ENCODE data around the gene RRAS2. TPM values are rescaled to one million over a fixed set of nuclear protein-coding genes. Genes with fewer than 3 reads are reported as not detected.

RRAS2 gene
- total RNA-seq, 5 donors from 2014 or later (not counting 1 experiment from before 2014, with no cell fraction given), result 17.9 to 30.2 (median 18.5) TPM

DNA sequence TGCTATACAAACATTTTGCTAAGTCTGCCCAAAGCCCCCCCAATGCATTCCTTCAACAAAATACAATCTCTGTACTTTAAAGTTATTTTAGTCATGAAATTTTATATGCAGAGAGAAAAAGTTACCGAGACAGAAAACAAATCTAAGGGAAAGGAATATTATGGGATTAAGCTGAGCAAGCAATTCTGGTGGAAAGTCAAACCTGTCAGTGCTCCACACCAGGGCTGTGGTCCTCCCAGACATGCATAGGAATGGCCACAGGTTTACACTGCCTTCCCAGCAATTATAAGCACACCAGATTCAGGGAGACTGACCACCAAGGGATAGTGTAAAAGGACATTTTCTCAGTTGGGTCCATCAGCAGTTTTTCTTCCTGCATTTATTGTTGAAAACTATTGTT is 92.4 kb downstream of the RRAS2 start:
- Mint-ChIP-seq H3K27ac (no peak overlapping the region), H3K36me3 (peaks cover 55% of the 10 kb centered on the region), H3K4me3 (no peak overlapping the region), H3K27me3 (no peaks in the 10 kb centered on the region), H3K4me1 (peaks cover 21% of the 10 kb centered on the region in 3 donors), H3K9me3 (peaks cover 0 to 4% (median 3%) of the 10 kb centered on the region in 3 donors)
- H3K27me3 ChIP-seq (replicated peaks in 1 of 2; ENCODE audit: control insufficient read depth in 2 of 2, extremely low read depth in 1 of 2, insufficient read depth in 2 of 2, low read length in 1 of 2), result no peaks in the 10 kb centered on the region
- ChIA-PET POLR2A (interaction anchor here in 1 of 2 donors (0.6 to 0.9 kb wide), 2 partner anchors 41 to 128 kb away, joined by 3 to 7 read pairs; no protein-coding TSS in a partner anchor), CTCF (interaction anchor here in 1 of 2 donors (0.9 kb wide), 1 partner anchor 17 kb away, joined by 3 read pairs; no protein-coding TSS in a partner anchor)
- H3K4me3 ChIP-seq (ENCODE audit: control insufficient read depth in 1 of 2, extremely low read depth in 1 of 2, low read length in 1 of 2), result no peak overlapping the region
- no peak for ATAC-seq (replicated peaks in 1 of 4)
- WGBS (ENCODE audit: insufficient coverage), result no CpG with 5 or more reads among the region's 1 CpG
- H3K36me3 ChIP-seq (ENCODE audit: control insufficient read depth in 2 of 2, extremely low read depth in 1 of 2, insufficient read depth in 1 of 2, low read length in 1 of 2), result peaks cover 3 to 16% of the 10 kb centered on the region in 2 donors
- DNase-seq, result no peak
- no peaks in the 10 kb centered on the region for H3K9me3 ChIP-seq
- H3K27ac ChIP-seq (ENCODE audit: low read length), result no peak overlapping the region
- peaks cover 7 to 12% of the 10 kb centered on the region in 2 experiments for H3K4me1 ChIP-seq (ENCODE audit: control insufficient read depth in 1 of 2, extremely low read depth in 1 of 2, insufficient read depth in 2 of 2, low read length in 2 of 2)

DNA sequence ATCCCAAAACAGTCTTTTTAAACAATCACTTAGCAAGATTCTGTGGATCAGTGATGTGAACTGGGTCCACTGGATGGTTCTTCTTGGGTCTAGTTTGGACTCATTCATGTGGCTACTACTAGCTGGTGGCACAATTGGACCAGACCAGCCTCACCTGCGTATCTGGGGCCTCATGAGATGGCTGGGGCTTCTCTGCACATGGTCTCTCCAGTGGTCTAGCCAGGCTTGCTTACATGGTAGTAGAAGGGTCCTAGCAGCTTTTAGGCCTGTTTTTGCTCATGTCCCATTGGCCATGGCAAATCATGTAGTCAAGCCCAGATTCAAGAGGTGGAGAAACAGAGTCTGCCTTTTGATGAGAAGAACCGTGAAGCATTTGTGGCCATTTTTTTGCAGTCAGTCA is 94.0 kb downstream of the RRAS2 start:
- Histone ChIP-seq H3K27me3 (replicated peaks in 1 of 2; ENCODE audit: control insufficient read depth in 2 of 2, extremely low read depth in 1 of 2, insufficient read depth in 2 of 2, low read length in 1 of 2) (no peaks in the 10 kb centered on the region), H3K36me3 (ENCODE audit: control insufficient read depth in 2 of 2, extremely low read depth in 1 of 2, insufficient read depth in 1 of 2, low read length in 1 of 2) (peaks cover 3 to 19% of the 10 kb centered on the region in 2 donors), H3K4me3 (ENCODE audit: control insufficient read depth in 1 of 2, extremely low read depth in 1 of 2, low read length in 1 of 2) (no peak overlapping the region), H3K4me1 (ENCODE audit: control insufficient read depth in 1 of 2, extremely low read depth in 1 of 2, insufficient read depth in 2 of 2, low read length in 2 of 2) (peaks cover 0 to 1% of the 10 kb centered on the region in 2 experiments), H3K9me3 (no peaks in the 10 kb centered on the region), H3K27ac (ENCODE audit: low read length) (no peak overlapping the region)
- Mint-ChIP-seq H3K27me3 (no peaks in the 10 kb centered on the region), H3K4me3 (no peak overlapping the region), H3K9me3 (peaks cover 0 to 4% (median 3%) of the 10 kb centered on the region in 3 donors), H3K36me3 (peaks cover 58% of the 10 kb centered on the region), H3K4me1 (peaks cover 5% of the 10 kb centered on the region in 3 donors), H3K27ac (peak overlapping the region in 1 of 2 donors; percentile 5)
- no peak for ATAC-seq (replicated peaks in 1 of 4)
- DNase-seq, result no peak
- 100% methylated on average over 1 of the region's 2 CpGs for WGBS (ENCODE audit: insufficient coverage)
- ChIA-PET POLR2A (no interaction called here), CTCF (no interaction called here)

DNA sequence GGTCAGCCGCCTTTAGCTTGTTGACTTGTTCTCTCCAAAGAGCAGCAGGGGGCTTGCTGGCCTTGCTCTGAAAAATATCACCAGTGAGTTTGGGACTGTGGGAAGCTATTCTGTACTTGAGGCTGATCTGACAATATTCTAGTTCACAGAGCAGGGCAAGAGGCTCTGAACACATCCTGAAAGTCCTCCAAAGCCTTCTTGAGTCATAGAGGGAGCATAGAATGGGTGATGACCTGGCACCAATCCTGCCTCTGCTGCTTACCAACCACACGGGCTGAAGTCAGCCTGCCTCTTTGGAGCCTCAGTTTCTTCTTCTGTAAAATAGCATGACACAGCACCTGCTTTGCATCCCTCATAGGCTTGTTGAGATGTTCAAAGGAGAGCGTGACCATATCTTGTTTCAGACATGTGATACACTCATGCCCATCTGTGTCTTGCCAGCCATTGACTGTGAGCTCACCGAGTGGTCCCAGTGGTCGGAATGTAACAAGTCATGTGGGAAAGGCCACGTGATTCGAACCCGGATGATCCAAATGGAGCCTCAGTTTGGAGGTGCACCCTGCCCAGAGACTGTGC is 96.6 kb downstream of the RRAS2 start:
- no peaks in the 10 kb centered on the region for H3K27me3 ChIP-seq (replicated peaks in 1 of 2; ENCODE audit: control insufficient read depth in 2 of 2, extremely low read depth in 1 of 2, insufficient read depth in 2 of 2, low read length in 1 of 2)
- no peak overlapping the region for H3K4me3 ChIP-seq (ENCODE audit: control insufficient read depth in 1 of 2, extremely low read depth in 1 of 2, low read length in 1 of 2)
- peaks cover 3 to 14% of the 10 kb centered on the region in 2 donors for H3K36me3 ChIP-seq (ENCODE audit: control insufficient read depth in 2 of 2, extremely low read depth in 1 of 2, insufficient read depth in 1 of 2, low read length in 1 of 2)
- Mint-ChIP-seq H3K9me3 (peaks cover 0 to 4% (median 3%) of the 10 kb centered on the region in 3 donors), H3K4me1 (no peaks in the 10 kb centered on the region), H3K27ac (no peak overlapping the region), H3K4me3 (no peak overlapping the region), H3K27me3 (no peaks in the 10 kb centered on the region), H3K36me3 (peaks cover 53% of the 10 kb centered on the region)
- H3K27ac ChIP-seq (ENCODE audit: low read length), result no peak overlapping the region
- H3K9me3 ChIP-seq, result no peaks in the 10 kb centered on the region
- POLR2A ChIA-PET, result no interaction called here
- no peaks in the 10 kb centered on the region for H3K4me1 ChIP-seq (ENCODE audit: control insufficient read depth in 1 of 2, extremely low read depth in 1 of 2, insufficient read depth in 2 of 2, low read length in 2 of 2)
- CTCF ChIA-PET, result interaction anchor here (0.7 kb wide), 2 partner anchors 39 to 46 kb away, joined by 3 to 4 read pairs; no protein-coding TSS in a partner anchor
- WGBS (ENCODE audit: insufficient coverage), result 86% methylated on average over 8 of the region's 8 CpGs
- DNase-seq (no peak), ATAC-seq (replicated peaks in 1 of 4) (no peak)

- H3K4me3 Mint-ChIP-seq, result no peak overlapping the region
- no peak overlapping the region for H3K27ac Mint-ChIP-seq
Measured at GRCh38 chr11:14261066-14261465, 97.9 kb downstream of the RRAS2 start.

DNA sequence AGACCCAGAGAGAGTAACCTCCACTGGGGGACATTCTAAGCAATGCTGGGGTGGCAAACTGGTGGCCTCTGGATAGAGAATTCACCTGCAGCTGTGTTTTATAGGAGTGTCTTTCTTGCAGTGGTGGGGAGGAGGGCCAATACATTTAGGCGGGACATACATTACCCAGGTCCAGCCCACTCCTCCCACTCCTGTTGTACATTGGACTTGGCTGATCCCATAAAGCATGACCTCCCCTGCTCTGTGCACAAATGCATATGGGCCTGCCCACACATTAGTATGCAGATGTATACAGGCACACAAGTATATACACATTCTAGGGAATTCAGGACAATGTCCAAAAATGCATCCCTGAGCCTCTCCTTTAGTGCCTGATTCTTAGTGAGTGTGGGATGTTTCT is 99.1 kb downstream of the RRAS2 start:
- WGBS (ENCODE audit: insufficient coverage), result no CpG with 5 or more reads among the region's 1 CpG
- peaks cover 0 to 4% (median 0%) of the 10 kb centered on the region in 3 donors for H3K9me3 Mint-ChIP-seq
- H3K4me1 Mint-ChIP-seq, result no peaks in the 10 kb centered on the region
- H3K36me3 Mint-ChIP-seq, result peaks cover 52% of the 10 kb centered on the region
- ChIA-PET POLR2A (no interaction called here), CTCF (no interaction called here)
- no peaks in the 10 kb centered on the region for H3K4me1 ChIP-seq (ENCODE audit: control insufficient read depth in 1 of 2, extremely low read depth in 1 of 2, insufficient read depth in 2 of 2, low read length in 2 of 2)
- H3K27me3 Mint-ChIP-seq, result no peaks in the 10 kb centered on the region
- no peak for DNase-seq
- no peak overlapping the region for H3K27ac Mint-ChIP-seq
- H3K27me3 ChIP-seq (replicated peaks in 1 of 2; ENCODE audit: control insufficient read depth in 2 of 2, extremely low read depth in 1 of 2, insufficient read depth in 2 of 2, low read length in 1 of 2), result no peaks in the 10 kb centered on the region
- no peak overlapping the region for H3K4me3 Mint-ChIP-seq
- no peak for ATAC-seq (replicated peaks in 1 of 4)
- no peak overlapping the region for H3K4me3 ChIP-seq (ENCODE audit: control insufficient read depth in 1 of 2, extremely low read depth in 1 of 2, low read length in 1 of 2)
- no peaks in the 10 kb centered on the region for H3K9me3 ChIP-seq
- H3K27ac ChIP-seq (ENCODE audit: low read length), result no peak overlapping the region
- H3K36me3 ChIP-seq (ENCODE audit: control insufficient read depth in 2 of 2, extremely low read depth in 1 of 2, insufficient read depth in 1 of 2, low read length in 1 of 2), result peaks cover 6 to 8% of the 10 kb centered on the region in 2 donors

More at GRCh38 chr11:14261066-14261465, 97.9 kb downstream of the RRAS2 start:
- Histone ChIP-seq H3K36me3 (ENCODE audit: control insufficient read depth in 2 of 2, extremely low read depth in 1 of 2, insufficient read depth in 1 of 2, low read length in 1 of 2) (peaks cover 3 to 14% of the 10 kb centered on the region in 2 donors), H3K9me3 (no peaks in the 10 kb centered on the region), H3K27ac (ENCODE audit: low read length) (no peak overlapping the region), H3K27me3 (replicated peaks in 1 of 2; ENCODE audit: control insufficient read depth in 2 of 2, extremely low read depth in 1 of 2, insufficient read depth in 2 of 2, low read length in 1 of 2) (no peaks in the 10 kb centered on the region), H3K4me1 (ENCODE audit: control insufficient read depth in 1 of 2, extremely low read depth in 1 of 2, insufficient read depth in 2 of 2, low read length in 2 of 2) (no peaks in the 10 kb centered on the region), H3K4me3 (ENCODE audit: control insufficient read depth in 1 of 2, extremely low read depth in 1 of 2, low read length in 1 of 2) (no peak overlapping the region)
- WGBS (ENCODE audit: insufficient coverage), result 83% methylated on average over 2 of the region's 4 CpGs
- ATAC-seq (replicated peaks in 1 of 4), result no peak
- CTCF ChIA-PET, result no interaction called here
- Mint-ChIP-seq H3K4me1 (no peaks in the 10 kb centered on the region), H3K27me3 (no peaks in the 10 kb centered on the region), H3K9me3 (peaks cover 0 to 4% (median 3%) of the 10 kb centered on the region in 3 donors), H3K36me3 (peaks cover 53% of the 10 kb centered on the region)
- POLR2A ChIA-PET, result no interaction called here
- no peak for DNase-seq

GRCh38 chr11:14259186-14259784 is 99.7 kb downstream of the RRAS2 start:
- H3K4me1 ChIP-seq (ENCODE audit: control insufficient read depth in 1 of 2, extremely low read depth in 1 of 2, insufficient read depth in 2 of 2, low read length in 2 of 2), result no peaks in the 10 kb centered on the region
- H3K9me3 ChIP-seq, result no peaks in the 10 kb centered on the region
- Mint-ChIP-seq H3K27me3 (no peaks in the 10 kb centered on the region), H3K27ac (no peak overlapping the region), H3K36me3 (peaks cover 52% of the 10 kb centered on the region), H3K4me3 (no peak overlapping the region), H3K4me1 (no peaks in the 10 kb centered on the region), H3K9me3 (no peaks in the 10 kb centered on the region)
- no peak overlapping the region for H3K27ac ChIP-seq (ENCODE audit: low read length)
- H3K36me3 ChIP-seq (ENCODE audit: control insufficient read depth in 2 of 2, extremely low read depth in 1 of 2, insufficient read depth in 1 of 2, low read length in 1 of 2), result peaks cover 8% of the 10 kb centered on the region in 2 donors
- ATAC-seq (replicated peaks in 1 of 4), result no peak
- H3K27me3 ChIP-seq (replicated peaks in 1 of 2; ENCODE audit: control insufficient read depth in 2 of 2, extremely low read depth in 1 of 2, insufficient read depth in 2 of 2, low read length in 1 of 2), result no peaks in the 10 kb centered on the region
- ChIA-PET POLR2A (no interaction called here), CTCF (no interaction called here)
- 88% methylated on average over 35 of the region's 38 CpGs for WGBS (ENCODE audit: insufficient coverage)
- no peak overlapping the region for H3K4me3 ChIP-seq (ENCODE audit: control insufficient read depth in 1 of 2, extremely low read depth in 1 of 2, low read length in 1 of 2)
- DNase-seq, result no peak

All from T-cell (primary cell).